ENCODE results near the gene GFER.

DNA sequence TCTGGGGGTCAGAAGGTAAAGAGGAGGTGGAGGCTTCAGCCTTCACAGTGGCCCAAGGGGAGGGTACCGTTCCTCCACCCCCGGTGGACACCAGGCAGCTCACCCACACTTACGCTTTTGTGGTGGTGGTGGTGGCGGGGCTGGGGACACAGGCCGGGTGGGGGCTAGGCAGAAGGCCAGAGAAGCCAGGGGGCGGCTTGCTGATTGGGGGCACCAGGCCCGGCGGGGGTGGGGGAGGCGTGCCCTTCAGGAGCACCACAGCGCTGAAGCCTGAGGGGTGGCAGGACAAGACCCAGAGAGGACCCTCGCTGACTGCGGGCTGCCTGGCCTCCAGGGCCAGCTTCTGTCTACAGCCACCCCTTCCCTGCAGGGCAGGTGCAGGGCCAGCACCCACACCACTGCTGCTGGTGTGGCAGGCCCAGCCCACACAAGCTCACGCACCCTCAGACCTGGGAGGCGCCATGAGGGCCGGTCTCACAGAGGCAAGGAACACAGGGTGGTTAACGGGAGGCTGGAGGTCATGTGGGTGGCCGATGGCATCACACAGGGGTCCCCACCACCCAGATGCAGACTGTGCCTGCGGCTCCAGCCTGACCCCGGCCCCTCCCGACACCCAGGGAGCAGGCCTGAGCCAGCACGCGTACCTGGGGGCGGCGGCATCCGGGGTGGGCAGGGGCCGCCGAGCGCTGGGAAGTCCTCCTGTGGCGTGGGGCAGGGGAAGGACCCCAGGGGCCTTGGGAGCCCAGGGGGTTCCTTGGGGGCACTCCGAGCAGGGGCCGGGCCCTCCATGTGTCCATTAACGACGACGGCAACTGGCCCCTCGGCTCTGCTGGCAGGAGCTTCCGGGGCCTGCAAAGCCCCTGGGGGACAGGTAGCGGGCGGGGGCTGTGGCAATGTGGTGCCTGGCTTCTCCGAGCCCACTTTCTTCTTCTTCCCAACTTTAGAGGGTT is 15.1 kb downstream of the GFER start:
- TF ChIP-seq, protein P1, sequence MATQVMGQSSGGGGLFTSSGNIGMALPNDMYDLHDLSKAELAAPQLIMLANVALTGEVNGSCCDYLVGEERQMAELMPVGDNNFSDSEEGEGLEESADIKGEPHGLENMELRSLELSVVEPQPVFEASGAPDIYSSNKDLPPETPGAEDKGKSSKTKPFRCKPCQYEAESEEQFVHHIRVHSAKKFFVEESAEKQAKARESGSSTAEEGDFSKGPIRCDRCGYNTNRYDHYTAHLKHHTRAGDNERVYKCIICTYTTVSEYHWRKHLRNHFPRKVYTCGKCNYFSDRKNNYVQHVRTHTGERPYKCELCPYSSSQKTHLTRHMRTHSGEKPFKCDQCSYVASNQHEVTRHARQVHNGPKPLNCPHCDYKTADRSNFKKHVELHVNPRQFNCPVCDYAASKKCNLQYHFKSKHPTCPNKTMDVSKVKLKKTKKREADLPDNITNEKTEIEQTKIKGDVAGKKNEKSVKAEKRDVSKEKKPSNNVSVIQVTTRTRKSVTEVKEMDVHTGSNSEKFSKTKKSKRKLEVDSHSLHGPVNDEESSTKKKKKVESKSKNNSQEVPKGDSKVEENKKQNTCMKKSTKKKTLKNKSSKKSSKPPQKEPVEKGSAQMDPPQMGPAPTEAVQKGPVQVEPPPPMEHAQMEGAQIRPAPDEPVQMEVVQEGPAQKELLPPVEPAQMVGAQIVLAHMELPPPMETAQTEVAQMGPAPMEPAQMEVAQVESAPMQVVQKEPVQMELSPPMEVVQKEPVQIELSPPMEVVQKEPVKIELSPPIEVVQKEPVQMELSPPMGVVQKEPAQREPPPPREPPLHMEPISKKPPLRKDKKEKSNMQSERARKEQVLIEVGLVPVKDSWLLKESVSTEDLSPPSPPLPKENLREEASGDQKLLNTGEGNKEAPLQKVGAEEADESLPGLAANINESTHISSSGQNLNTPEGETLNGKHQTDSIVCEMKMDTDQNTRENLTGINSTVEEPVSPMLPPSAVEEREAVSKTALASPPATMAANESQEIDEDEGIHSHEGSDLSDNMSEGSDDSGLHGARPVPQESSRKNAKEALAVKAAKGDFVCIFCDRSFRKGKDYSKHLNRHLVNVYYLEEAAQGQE (IDR thresholded peaks at IDR 0.05; ENCODE audit: low read depth, low read length): no peak
- TF ChIP-seq FOSL2 (IDR thresholded peaks at IDR 0.05; ENCODE audit: borderline replicate concordance, low read depth): no peak
- no peak for TF ChIP-seq FOXM1 (IDR thresholded peaks at IDR 0.05; ENCODE audit: low read depth)
- no peak for TF ChIP-seq EZH2phosphoT487 (IDR thresholded peaks at IDR 0.05; ENCODE audit: borderline replicate concordance, low read depth)
- TF ChIP-seq, protein P2, sequence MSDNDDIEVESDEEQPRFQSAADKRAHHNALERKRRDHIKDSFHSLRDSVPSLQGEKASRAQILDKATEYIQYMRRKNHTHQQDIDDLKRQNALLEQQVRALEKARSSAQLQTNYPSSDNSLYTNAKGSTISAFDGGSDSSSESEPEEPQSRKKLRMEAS (IDR thresholded peaks at IDR 0.05; ENCODE audit: low read depth): no peak
